Measurements from ENCODE around the gene ANAPC4. TPM values are rescaled to one million over a fixed set of nuclear protein-coding genes. Genes with fewer than 3 reads are reported as not detected.

The ANAPC4 gene
- total and polyA plus RNA-seq, 2 of the 8 experiments (the other 6 are each of a cell fraction or from before 2014, with no cell fraction given): 8.7 to 31.6 TPM

DNA sequence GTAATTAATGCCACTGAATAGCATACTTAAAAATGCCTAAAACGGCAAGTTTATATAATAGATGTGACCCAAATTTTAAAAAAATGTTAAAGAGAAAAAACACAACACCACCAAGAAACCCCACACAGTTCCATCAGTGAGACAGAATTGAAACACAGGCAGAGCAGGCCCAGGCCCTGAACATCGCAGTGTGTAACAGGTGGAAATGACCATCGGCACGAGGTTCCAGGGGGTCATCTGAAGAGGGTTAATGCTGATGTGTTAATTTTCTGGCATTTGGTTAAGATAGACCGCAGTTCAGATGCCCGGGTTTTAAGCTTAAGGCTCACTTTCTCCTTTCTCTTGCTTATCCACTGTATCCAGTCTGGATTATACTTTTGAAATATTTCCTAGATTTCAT is 66.8 kb downstream of the ANAPC4 start:
- ChIA-PET POLR2A (ENCODE audit: partially characterized antibody) (no interaction called here), CTCF (ENCODE audit: partially characterized antibody) (interaction anchor here (1.1 to 11.2 kb wide), 2 partner anchors 16 to 324 kb away, joined by 3 to 248 read pairs; no protein-coding TSS in a partner anchor)
- H3K14ac ChIP-seq (ENCODE audit: insufficient read length): no peak overlapping the region
- FAIRE-seq: no peak
- H3K4me3 ChIP-seq (ENCODE audit: extremely low read depth in 1 of 4, insufficient read depth in 2 of 4, low read depth in 3 of 4, low read length in 4 of 4): no peak overlapping the region
- H3K4ac ChIP-seq (replicated peaks; ENCODE audit: insufficient read length, low read depth, low read length): no peak overlapping the region
- no peak overlapping the region for H3K4me2 ChIP-seq (ENCODE audit: insufficient read depth in 1 of 2, low read depth in 2 of 2, low read length in 2 of 2)
- H3K79me2 ChIP-seq (ENCODE audit: control insufficient read depth in 1 of 2, insufficient read depth in 2 of 2, low read length in 2 of 2): no peaks in the 10 kb centered on the region
- peaks cover 0 to 8% (median 0%) of the 10 kb centered on the region in 4 experiments; a peak in 3 of 7 replicates for H3K4me1 ChIP-seq (replicated peaks in 1 of 4; ENCODE audit: control insufficient read depth in 3 of 4, insufficient read depth in 4 of 4, low read length in 3 of 4)
- H3K9ac ChIP-seq (replicated peaks in 1 of 4; ENCODE audit: extremely low read depth in 1 of 4, low read depth in 3 of 4, low read length in 3 of 4): no peak overlapping the region
- no peak overlapping the region for H2AK5ac ChIP-seq (ENCODE audit: low read depth, low read length)
- H3K27me3 ChIP-seq (replicated peaks in 1 of 4; ENCODE audit: control insufficient read depth in 3 of 4, extremely low read depth in 1 of 4, insufficient read depth in 3 of 4, low read length in 3 of 4): no peaks in the 10 kb centered on the region
- H2BK20ac ChIP-seq (ENCODE audit: low read length): no peak overlapping the region
- H4K91ac ChIP-seq (replicated peaks; ENCODE audit: insufficient read length, low read length): no peak overlapping the region
- H4K8ac ChIP-seq (ENCODE audit: extremely low read depth, insufficient read depth, low read length): no peak overlapping the region
- no peak overlapping the region for H3K23ac ChIP-seq (ENCODE audit: insufficient read length)
- no peaks in the 10 kb centered on the region for H3K9me3 ChIP-seq (ENCODE audit: insufficient read depth in 2 of 2, low read depth in 1 of 2, low read length in 1 of 2)
- H2AFZ ChIP-seq (ENCODE audit: low read length): no peak overlapping the region
- no peak overlapping the region for H2BK15ac ChIP-seq (ENCODE audit: low read length)
- H3K56ac ChIP-seq (replicated peaks; ENCODE audit: insufficient read length, low read depth, low read length): no peak overlapping the region
- H2BK120ac ChIP-seq (replicated peaks; ENCODE audit: low read depth, low read length): no peak overlapping the region
- WGBS, 2 experiments (ENCODE audit: extremely low coverage in 1 of 2, insufficient coverage in 1 of 2, insufficient read length in 1 of 2, insufficient replicate concordance in 2 of 2, low coverage in 1 of 2, low lambda C conversion rate in 2 of 2, missing lambda C conversion rate in 1 of 2): 89% methylated on average over 6 of the region's 6 CpGs; no CpG with 5 or more reads in 1 of the 2 experiments
- no peaks in the 10 kb centered on the region for H4K20me1 ChIP-seq (replicated peaks in 1 of 2; ENCODE audit: control insufficient read depth in 1 of 2, insufficient read depth in 2 of 2, low read length in 2 of 2)
- TF ChIP-seq, protein P1, sequence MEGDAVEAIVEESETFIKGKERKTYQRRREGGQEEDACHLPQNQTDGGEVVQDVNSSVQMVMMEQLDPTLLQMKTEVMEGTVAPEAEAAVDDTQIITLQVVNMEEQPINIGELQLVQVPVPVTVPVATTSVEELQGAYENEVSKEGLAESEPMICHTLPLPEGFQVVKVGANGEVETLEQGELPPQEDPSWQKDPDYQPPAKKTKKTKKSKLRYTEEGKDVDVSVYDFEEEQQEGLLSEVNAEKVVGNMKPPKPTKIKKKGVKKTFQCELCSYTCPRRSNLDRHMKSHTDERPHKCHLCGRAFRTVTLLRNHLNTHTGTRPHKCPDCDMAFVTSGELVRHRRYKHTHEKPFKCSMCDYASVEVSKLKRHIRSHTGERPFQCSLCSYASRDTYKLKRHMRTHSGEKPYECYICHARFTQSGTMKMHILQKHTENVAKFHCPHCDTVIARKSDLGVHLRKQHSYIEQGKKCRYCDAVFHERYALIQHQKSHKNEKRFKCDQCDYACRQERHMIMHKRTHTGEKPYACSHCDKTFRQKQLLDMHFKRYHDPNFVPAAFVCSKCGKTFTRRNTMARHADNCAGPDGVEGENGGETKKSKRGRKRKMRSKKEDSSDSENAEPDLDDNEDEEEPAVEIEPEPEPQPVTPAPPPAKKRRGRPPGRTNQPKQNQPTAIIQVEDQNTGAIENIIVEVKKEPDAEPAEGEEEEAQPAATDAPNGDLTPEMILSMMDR (IDR thresholded peaks at IDR 0.05; ENCODE audit: control extremely low read depth in 1 of 3, insufficient read depth in 1 of 3, low read depth in 1 of 3, low read length in 3 of 3): no peak
- no peak for TF ChIP-seq PHF8 (conservative IDR thresholded peaks at IDR 0.05; ENCODE audit: low read depth, low read length)
- DNase-seq (ENCODE audit: low read depth in 1 of 2, low spot score in 2 of 2): no peak
- no peaks in the 10 kb centered on the region for H3K36me3 ChIP-seq (ENCODE audit: control insufficient read depth in 2 of 4, insufficient read depth in 4 of 4, low read length in 3 of 4)
- H3K18ac ChIP-seq (ENCODE audit: extremely low read depth, low read length): no peak overlapping the region
- no peaks in the 10 kb centered on the region for H3K23me2 ChIP-seq (ENCODE audit: low read depth, low read length)
- H3K27ac ChIP-seq (ENCODE audit: low read depth, low read length): no peak overlapping the region
- no peaks in the 10 kb centered on the region for H3K79me1 ChIP-seq (ENCODE audit: low read depth, low read length)
- no peak overlapping the region for H2BK12ac ChIP-seq (ENCODE audit: low read depth, low read length)
- H2BK5ac ChIP-seq (ENCODE audit: low read depth, low read length): no peak overlapping the region
- H4K5ac ChIP-seq (ENCODE audit: insufficient read length, low read depth, low read length): no peak overlapping the region

Data from H1 (cell line).